B cell (primary cell): ENCODE measurements around the gene COL5A2. TPM values are rescaled to one million over a fixed set of nuclear protein-coding genes. Genes with fewer than 3 reads are reported as not detected.

Source experiments
- ATAC-seq: fragments of 200-7000 bp; cut with Tn5 transposase; one replicate; pipeline ENCODE4 v1.10.0; 2021; ENCODE audit warnings: low read depth, mild to moderate bottlenecking, moderate number of reproducible peaks, moderate library complexity
- CTCF ChIA-PET: fragments of 350-600 bp; sonication (Branson Sonifier 250); formaldehyde crosslinking; loops from one replicate; lab custom pipeline; 2021; ENCODE audit warnings: antibody characterized with exemption, inconsistent platforms; lab: Charles Lee
- POLR2A ChIA-PET: fragments of 350-600 bp; sonication (Branson Sonifier 250); formaldehyde crosslinking; loops from one replicate; lab custom pipeline; 2021; ENCODE audit warnings: antibody characterized with exemption; lab: Charles Lee
- DNase-seq: peaks from one replicate; pipeline ENCODE4 v3.0.0; 2013
- H2AFZ ChIP-seq: 2 replicates; pipeline ENCODE4 v1.6.1; 2012; ENCODE audit warnings: mild to moderate bottlenecking, low read depth, low read length; ENCODE audit not compliant: insufficient read depth, poor library complexity, severe bottlenecking
- H3K27ac ChIP-seq, 2 donors: 1 replicate in 1 of 2; 2 replicates in 1 of 2; pipeline ENCODE4 v1.5.1; 2012 to 2013; ENCODE audit warnings: low read length in 2 of 2, mild to moderate bottlenecking in 2 of 2, moderate library complexity in 1 of 2
- H3K27me3 ChIP-seq, 4 experiments: fragments of 200-600 bp in 1 of 4; sonication (generic) in 1 of 4; replicated peaks in 1 of 4; 1 replicate in 2 of 4; 2 replicates in 2 of 4; pipeline versions ENCODE4 v1.6.1 to v1.7.0; 2013 to 2016; ENCODE audit warnings: low read length in 3 of 4, mild to moderate bottlenecking in 2 of 4, mixed read lengths in 1 of 4, moderate library complexity in 1 of 4; ENCODE audit not compliant: insufficient read depth in 4 of 4, control insufficient read depth in 3 of 4; ENCODE audit errors: control extremely low read depth in 1 of 4
- H3K36me3 ChIP-seq, 2 experiments: replicated peaks in 1 of 2; 1 replicate in 1 of 2; 2 replicates in 1 of 2; pipeline versions ENCODE4 v1.6.1 to v1.7.1; 2013; ENCODE audit warnings: low read length in 1 of 2; ENCODE audit not compliant: insufficient read depth in 2 of 2, control insufficient read depth in 1 of 2; ENCODE audit errors: control extremely low read depth in 1 of 2, extremely low read depth in 1 of 2
- H3K4me1 ChIP-seq, 2 donors: fragments of 200-600 bp in 1 of 2; sonication (generic) in 1 of 2; 1 replicate in 1 of 2; 2 replicates in 1 of 2; pipeline versions ENCODE4 v1.5.1 to v1.6.1; 2013 to 2017; ENCODE audit warnings: low read length in 2 of 2; ENCODE audit not compliant: control insufficient read depth in 2 of 2, insufficient read depth in 2 of 2
- H3K4me2 ChIP-seq: replicated peaks from 2 replicates; pipeline ENCODE3; 2012; ENCODE audit warnings: mild to moderate bottlenecking, low read depth, low read length; ENCODE audit not compliant: poor library complexity, severe bottlenecking
- H3K4me3 ChIP-seq, 5 experiments: fragments of 200-600 bp in 1 of 5; sonication (generic) in 1 of 5; 1 replicate in 3 of 5; 2 replicates in 2 of 5; pipeline versions ENCODE4 v1.5.1 to v1.7.0; 2011 to 2016; ENCODE audit warnings: low read length in 4 of 5, mild to moderate bottlenecking in 4 of 5, low read depth in 2 of 5, control low read depth in 1 of 5, moderate library complexity in 1 of 5; ENCODE audit not compliant: insufficient read depth in 1 of 5; ENCODE audit errors: control extremely low read depth in 1 of 5, extremely low read depth in 1 of 5
- H3K79me2 ChIP-seq: fragments of 200-600 bp; sonication (generic); one replicate; pipeline ENCODE4 v1.6.0; 2016; ENCODE audit warnings: low read length; ENCODE audit not compliant: control insufficient read depth, insufficient read depth
- H3K9ac ChIP-seq: fragments of 200-600 bp; sonication (generic); 2 replicates; pipeline ENCODE4 v1.6.1; 2017; ENCODE audit warnings: mild to moderate bottlenecking, low read length, moderate library complexity
- H3K9me3 ChIP-seq, 3 donors: one replicate each; pipeline versions ENCODE4 v1.6.1 to v1.7.1; 2013; ENCODE audit warnings: low read length in 2 of 3; ENCODE audit not compliant: control insufficient read depth in 2 of 3, insufficient read depth in 1 of 3; ENCODE audit errors: control extremely low read depth in 1 of 3
- H4K20me1 ChIP-seq: 2 replicates; pipeline ENCODE4 v1.6.0; 2012; ENCODE audit warnings: mild to moderate bottlenecking, low read length; ENCODE audit not compliant: insufficient read depth, control insufficient read depth, poor library complexity, severe bottlenecking
- H3K27ac Mint-ChIP-seq: one replicate; pipeline ENCODE4 v1.8.0; 2021; ENCODE audit warnings: mixed read lengths
- H3K27me3 Mint-ChIP-seq: one replicate; pipeline ENCODE4 v1.8.0; 2021; ENCODE audit warnings: mixed read lengths
- H3K4me1 Mint-ChIP-seq: one replicate; pipeline ENCODE4 v1.8.0; 2021; ENCODE audit warnings: mixed read lengths
- H3K4me3 Mint-ChIP-seq: one replicate; pipeline ENCODE4 v1.8.0; 2021; ENCODE audit warnings: mixed read lengths
- H3K9me3 Mint-ChIP-seq: one replicate; pipeline ENCODE4 v1.8.0; 2022; ENCODE audit warnings: mixed read lengths; ENCODE audit not compliant: insufficient read depth
- EZH2 ChIP-seq: IDR thresholded peaks from 2 replicates; pipeline ENCODE4 v1.6.1; 2012; ENCODE audit warnings: borderline replicate concordance, low read depth, mild to moderate bottlenecking, moderate library complexity, low read length; ENCODE audit not compliant: insufficient read depth, poor library complexity, severe bottlenecking
- WGBS: methylation state at CpG from one replicate; pipeline ENCODE4 v1.1.5; 2013; ENCODE audit warnings: missing lambda C conversion rate; ENCODE audit not compliant: insufficient coverage; 5-methylcytosine and 5-hydroxymethylcytosine counted together
- intact Hi-C: fragments of 100-400 bp; cut with micrococcal nuclease; formaldehyde crosslinking; loops from one replicate; pipeline ENCODE4 v1.10.0; 2022
- polyA plus RNA-seq: library from polyadenylated mRNA; depleted of rRNA; stranded (reverse); fragments of >200 nt; gene quantifications from 2 replicates; pipeline ENCODE4 v1.2.3, GENCODE V29; 2012
- total RNA-seq, 2 donors: library from RNA; stranded (reverse); fragments of 120-200 nt in 1 of 2; gene quantifications; 1 replicate in 1 of 2; 2 replicates in 1 of 2; pipeline versions ENCODE4 v1.2.3 to v1.2.4, GENCODE V29; 2013 to 2022
- TF ChIP-seq, protein P1 (sequence below): fragments of 200-600 bp; IDR thresholded peaks from one replicate; pipeline ENCODE4 v1.8.0; 2022; ENCODE audit warnings: antibody characterized with exemption, mild to moderate bottlenecking

Gene COL5A2
- total and polyA plus RNA-seq, 2 donors (not counting 1 experiment from before 2014, with no cell fraction given): 0.44 to 0.45 TPM

DNA sequence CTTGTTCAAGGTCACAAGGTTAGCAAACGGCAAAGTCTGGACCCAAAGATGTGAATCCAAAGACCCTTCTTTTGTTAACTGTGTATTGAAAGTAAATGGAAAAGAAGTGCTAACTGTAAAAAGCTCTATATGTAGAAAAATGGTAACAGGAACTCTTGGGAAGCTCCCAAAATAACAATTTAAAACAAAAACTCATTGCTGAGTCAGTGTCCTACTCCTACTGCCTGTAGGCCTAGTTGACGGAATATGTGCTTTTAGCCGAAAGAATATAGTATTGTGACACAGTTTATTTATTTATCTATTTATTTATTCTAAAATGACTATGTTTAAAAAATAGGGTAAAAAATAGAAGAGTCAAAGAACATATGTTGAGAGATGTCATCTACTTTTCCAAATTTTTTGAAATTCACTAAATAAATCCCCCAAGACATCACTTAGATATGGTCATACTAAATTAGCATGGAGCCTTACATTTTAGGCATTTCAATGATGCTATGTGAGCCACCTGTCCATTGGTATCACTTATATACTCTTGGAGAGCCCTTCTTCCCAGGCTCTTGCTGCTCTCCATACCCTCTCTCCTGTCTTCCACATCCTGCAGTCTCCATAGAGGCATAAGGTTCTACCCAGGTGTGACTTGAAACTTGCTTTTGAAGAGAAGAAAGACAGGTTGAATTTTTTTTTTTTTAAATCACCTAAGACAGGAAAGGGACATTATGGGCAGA lies 13.7 kb downstream of the COL5A2 start:
- no peaks in the 10 kb centered on the region for H3K36me3 ChIP-seq
- Mint-ChIP-seq H3K4me1 (no peaks in the 10 kb centered on the region), H3K4me3 (no peak overlapping the region), H3K27ac (no peak overlapping the region), H3K9me3 (no peaks in the 10 kb centered on the region), H3K27me3 (no peaks in the 10 kb centered on the region)
- H3K9me3 ChIP-seq: no peaks in the 10 kb centered on the region
- no peaks in the 10 kb centered on the region for H3K27me3 ChIP-seq
- intact Hi-C loops: no loop called here
- POLR2A ChIA-PET: no interaction called here
- WGBS: 86% methylated on average over 1 of the region's 3 CpGs
- no peak overlapping the region for H3K27ac ChIP-seq
- no peaks in the 10 kb centered on the region for H4K20me1 ChIP-seq
- H3K79me2 ChIP-seq: no peaks in the 10 kb centered on the region
- CTCF ChIA-PET: no interaction called here
- no peak overlapping the region for H3K4me3 ChIP-seq
- H3K4me1 ChIP-seq: no peaks in the 10 kb centered on the region
- H2AFZ ChIP-seq: no peak overlapping the region
- H3K9ac ChIP-seq: no peak overlapping the region
- no peak for DNase-seq
- TF ChIP-seq, protein P1, sequence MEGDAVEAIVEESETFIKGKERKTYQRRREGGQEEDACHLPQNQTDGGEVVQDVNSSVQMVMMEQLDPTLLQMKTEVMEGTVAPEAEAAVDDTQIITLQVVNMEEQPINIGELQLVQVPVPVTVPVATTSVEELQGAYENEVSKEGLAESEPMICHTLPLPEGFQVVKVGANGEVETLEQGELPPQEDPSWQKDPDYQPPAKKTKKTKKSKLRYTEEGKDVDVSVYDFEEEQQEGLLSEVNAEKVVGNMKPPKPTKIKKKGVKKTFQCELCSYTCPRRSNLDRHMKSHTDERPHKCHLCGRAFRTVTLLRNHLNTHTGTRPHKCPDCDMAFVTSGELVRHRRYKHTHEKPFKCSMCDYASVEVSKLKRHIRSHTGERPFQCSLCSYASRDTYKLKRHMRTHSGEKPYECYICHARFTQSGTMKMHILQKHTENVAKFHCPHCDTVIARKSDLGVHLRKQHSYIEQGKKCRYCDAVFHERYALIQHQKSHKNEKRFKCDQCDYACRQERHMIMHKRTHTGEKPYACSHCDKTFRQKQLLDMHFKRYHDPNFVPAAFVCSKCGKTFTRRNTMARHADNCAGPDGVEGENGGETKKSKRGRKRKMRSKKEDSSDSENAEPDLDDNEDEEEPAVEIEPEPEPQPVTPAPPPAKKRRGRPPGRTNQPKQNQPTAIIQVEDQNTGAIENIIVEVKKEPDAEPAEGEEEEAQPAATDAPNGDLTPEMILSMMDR: no peak
- no peak for TF ChIP-seq EZH2
- no peak for ATAC-seq
- no peak overlapping the region for H3K4me2 ChIP-seq

GRCh38 chr2:189164746-189165145 lies 14.8 kb downstream of the COL5A2 start:
- Histone ChIP-seq H3K27me3 (no peaks in the 10 kb centered on the region), H3K36me3 (no peaks in the 10 kb centered on the region), H3K4me2 (no peak overlapping the region), H3K4me1 (no peaks in the 10 kb centered on the region), H3K4me3 (no peak overlapping the region), H2AFZ (no peak overlapping the region), H4K20me1 (no peaks in the 10 kb centered on the region), H3K9me3 (no peaks in the 10 kb centered on the region), H3K27ac (no peak overlapping the region), H3K79me2 (no peaks in the 10 kb centered on the region), H3K9ac (no peak overlapping the region)
- DNase-seq (no peak), ATAC-seq (no peak)
- ChIA-PET POLR2A (no interaction called here), CTCF (no interaction called here)
- no peaks in the 10 kb centered on the region for H3K9me3 Mint-ChIP-seq
- intact Hi-C loops: no loop called here
- no peak overlapping the region for H3K27ac Mint-ChIP-seq
- no CpG with 5 or more reads among the region's 1 CpG for WGBS
- H3K4me3 Mint-ChIP-seq: no peak overlapping the region
- no peaks in the 10 kb centered on the region for H3K4me1 Mint-ChIP-seq
- no peaks in the 10 kb centered on the region for H3K27me3 Mint-ChIP-seq
- no peak for TF ChIP-seq EZH2
- TF ChIP-seq, protein P1: no peak
